DMS114 treated with DMSO at 0.1 percent for 48 hours (cell line): Measurements from ENCODE around the gene ORM2.

Source experiments
- DNase-seq: peaks from one replicate; lab custom pipeline; 2025; ENCODE audit not compliant: unreplicated experiment; lab: John Stamatoyannopoulos, UW

The ORM2 gene

DNA sequence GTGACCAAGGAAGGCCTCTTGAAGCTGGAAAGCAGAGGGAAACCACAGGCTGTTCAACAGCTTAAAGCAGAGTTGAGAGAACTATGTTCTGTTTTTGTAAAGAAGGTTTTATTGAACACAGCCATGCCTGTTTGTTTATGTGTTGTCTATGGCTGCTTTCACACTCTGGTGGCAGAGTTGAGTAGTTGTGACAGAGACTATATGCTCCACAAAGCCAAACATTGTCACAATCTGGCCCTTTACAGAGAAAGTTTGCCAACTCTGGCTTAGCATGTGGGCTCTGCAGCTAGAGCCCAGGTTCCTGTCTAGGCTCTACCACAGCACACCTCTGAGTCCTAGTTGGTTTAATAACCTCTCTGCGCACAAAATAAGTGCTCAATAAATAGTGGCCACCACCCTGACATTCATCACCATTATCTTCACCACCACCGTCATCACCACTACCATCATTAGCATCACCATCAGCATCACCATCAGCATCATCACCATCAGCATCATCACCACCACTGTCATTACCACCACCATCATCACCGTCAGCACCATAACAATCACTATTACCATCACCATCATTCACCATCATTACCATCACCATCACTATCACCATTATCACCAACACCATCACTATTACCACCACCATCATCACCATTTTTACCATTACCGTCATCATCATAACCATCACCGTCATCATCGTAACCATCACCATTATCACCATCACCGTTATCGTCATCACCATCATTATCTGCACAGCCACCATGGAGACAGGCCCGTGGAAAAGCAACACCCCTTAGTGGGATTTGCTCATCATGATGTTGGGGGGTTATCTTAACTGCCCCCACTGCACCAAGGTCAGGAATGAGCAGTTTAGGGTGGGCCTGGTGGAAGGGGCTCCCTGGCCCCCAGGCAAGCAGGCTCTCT is 39.8 kb downstream of the ORM2 start:
- no peak for DNase-seq

DNA sequence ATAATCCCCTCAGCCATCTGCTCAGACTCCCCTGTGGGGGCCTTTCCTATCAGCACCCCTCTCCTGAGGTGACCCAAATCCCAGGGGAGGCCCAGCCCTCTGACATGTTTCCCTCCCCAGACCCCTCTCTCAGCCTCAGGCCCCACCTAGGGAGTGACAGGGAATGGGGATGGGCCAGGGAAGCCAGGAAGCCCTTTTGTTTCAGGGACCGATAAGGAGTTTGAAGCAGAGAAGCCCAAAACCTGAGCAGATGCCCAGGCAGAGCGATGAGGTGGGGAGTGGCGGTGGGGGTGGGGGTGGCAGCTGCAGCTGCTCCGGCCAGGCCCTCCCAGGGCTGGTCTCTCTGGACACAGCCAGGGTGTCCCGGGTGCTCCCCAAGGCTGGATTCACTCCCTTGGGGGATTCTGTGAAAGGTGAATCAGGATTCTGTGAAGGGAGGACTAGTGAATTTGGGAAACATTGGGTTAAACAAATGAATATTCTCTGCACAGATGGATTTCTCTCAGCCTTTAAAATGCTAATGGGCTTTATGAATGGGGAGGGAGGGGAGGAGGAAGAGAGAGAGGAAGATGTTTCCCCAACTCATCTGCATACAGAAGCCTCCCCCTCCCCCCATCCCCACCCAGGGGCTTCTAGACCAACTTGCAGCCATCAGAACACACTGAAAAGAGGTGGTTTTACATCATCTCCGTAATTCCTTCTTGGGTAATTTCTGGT is 40.7 kb downstream of the ORM2 start:
- DNase-seq = no peak

DNA sequence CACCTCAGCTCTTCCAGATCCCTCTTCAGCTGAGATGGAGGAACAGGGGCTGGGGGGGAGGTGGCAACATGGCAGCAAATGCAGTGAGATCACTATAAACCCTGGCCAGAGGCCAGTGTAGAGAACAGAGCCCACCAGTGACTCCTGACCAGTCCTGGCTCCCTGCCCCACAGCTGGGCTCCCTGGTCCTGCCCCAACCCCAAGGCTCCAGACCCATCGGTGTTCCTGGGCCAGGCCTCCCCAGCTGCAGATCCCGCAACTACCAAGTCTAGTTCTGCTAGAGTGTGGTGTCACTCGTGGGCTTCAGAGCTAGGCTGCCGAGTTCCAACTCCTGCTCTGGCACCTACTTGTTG is 41.3 kb downstream of the ORM2 start:
- DNase-seq = no peak

DNA sequence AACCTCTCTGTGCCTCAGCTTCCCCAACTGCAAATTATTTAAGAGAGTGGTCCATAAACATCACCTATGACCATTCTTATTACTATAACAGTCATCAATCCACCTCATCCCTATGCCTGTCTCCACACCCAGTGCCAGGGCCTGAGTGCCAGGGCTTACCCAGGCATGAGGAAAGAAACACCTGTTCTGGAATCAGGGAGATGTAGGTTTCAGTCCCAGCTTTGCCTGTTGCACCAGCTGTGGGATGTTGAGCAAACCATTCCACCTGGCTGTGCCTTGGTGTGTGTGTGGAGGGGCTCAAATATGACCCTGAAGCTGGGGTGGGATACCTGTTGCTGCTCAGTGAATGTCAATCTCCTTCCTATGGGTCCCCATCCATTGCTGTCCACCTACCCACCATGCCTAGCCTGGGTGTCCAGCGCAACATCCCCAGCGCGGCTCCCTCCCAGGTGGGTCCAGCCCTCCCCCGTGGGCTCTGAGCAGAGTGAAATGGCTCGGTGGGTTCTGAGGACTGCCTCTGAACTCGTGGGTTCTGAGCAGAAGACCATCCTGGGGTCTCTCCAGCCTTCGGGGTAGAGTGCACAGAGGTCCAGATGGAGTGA is 41.8 kb downstream of the ORM2 start:
- DNase-seq = no peak

DNA sequence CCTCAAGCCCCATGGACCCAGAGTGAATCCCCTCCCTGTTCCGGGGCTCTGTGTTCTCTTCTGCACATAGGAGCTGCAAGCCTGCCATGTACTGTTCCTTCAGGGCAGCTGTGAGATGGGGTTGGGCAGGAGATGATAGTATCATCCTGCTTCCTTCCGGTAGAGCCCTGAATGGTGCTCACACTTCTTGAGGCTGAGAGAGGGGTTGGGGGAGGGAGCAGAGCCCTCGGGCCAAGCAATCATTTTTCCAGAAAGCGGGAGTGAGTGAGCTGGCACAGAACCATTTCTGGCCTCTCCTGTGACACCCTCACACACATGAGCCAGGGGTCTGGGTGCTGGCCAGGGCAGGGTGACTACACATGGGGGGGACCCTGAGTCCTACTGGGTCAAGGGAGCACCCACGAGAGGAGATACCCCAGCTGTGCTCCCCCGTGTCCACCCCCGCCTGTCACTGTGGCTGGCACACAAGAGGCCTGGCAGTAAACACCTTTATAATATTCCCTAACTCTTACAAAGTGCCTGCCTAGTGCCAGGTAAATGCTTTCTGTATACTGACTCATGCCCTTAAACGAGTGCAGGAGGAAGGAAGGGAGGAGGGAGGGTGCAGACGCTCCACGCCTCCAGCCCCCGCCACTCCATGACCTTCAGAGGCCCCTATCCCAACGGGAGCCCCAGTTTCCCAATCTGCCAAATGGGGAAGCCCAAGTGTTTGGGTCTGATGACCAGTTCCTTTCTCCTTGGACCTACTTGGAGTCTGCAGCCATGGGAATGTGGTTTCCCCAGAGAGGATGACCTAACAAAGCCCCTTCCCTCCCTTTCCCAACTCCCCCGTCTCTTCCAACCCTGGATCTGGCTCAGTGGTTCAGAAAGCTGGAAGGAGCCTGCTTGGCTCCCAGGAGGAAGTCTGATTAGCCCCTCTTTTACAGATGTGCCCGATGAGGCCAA is 42.6 kb downstream of the ORM2 start:
- DNase-seq = no peak

DNA sequence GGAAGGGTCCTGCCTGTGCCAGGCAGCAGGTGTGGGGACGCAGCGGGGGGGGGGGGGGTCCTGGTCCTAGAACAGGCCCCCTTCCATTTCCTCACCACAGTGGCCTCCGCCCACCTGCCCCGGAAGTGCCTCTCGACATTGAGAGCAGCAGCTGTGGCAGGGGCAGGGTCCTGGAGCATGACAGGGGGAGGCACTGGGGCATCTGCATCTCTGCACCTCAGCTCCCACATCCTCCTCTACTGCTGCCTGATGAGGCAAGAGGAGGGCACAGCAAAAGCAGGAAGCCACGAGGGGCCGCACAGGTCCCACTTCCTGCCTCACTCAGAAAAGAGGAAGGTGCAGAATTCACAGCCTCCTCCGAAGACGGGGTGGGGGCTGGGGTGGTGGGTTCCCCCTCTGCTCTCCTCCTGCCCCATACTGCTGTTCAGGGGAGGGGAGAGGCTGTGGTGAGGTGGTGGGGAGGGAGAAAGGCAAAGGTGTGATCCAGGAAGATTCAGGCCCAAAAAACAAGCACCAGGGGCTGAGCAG is 43.3 kb downstream of the ORM2 start:
- DNase-seq = no peak

DNA sequence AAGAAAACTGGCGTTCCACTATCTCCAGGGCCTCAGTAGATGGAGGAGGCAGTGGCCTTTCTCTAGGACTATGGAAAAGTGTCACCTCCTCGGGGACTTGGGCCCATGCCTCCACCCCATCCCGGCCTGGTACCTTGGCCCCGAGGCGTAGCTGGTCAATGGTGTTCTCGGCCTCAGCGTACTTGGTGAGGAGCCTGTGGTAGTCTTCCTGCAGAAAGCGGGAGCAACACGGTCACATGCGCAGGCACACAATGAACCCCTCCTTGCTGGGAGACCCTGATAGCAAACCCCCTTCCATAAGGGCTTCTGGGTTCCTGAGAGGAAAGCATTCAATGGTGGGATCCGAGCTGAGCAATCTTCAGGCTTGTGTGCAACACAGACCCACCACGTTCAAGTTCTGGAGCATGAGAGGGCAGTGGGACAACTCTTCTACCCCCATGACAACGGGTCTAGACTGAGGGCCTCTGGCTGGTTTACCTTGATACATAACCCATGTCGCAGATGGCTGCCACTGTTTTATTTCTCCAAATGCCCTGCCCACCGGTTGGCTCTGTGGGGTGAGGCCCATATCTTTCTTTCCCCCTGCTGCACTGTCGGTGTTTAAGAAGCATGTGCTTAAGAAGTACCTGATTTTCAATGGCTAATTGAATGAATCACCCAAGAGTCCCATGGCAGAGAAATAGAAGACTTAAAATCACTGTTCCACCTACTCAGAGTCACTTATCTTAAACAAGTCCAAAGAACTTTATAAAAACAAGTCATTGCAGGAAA is 44.5 kb downstream of the ORM2 start:
- DNase-seq = no peak

DNA sequence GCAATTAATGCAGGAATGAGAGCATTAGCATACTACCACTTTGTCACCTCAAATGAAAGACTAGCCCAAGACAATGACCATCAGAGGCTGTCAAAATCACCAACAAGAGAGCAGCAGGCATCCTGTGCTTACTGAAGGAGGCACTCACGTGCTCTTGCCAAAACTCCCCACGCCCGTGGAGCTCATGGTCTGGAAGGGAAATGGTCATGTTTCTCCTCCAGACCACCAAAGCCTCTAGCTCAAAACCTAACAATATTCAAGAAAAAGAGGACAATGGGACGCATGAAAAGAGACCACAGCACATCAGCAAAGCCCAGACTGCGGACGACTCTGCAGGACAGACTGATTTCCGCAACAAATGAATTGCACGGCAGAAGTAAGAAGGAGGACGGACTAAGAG is 45.3 kb downstream of the ORM2 start:
- no peak for DNase-seq

DNA sequence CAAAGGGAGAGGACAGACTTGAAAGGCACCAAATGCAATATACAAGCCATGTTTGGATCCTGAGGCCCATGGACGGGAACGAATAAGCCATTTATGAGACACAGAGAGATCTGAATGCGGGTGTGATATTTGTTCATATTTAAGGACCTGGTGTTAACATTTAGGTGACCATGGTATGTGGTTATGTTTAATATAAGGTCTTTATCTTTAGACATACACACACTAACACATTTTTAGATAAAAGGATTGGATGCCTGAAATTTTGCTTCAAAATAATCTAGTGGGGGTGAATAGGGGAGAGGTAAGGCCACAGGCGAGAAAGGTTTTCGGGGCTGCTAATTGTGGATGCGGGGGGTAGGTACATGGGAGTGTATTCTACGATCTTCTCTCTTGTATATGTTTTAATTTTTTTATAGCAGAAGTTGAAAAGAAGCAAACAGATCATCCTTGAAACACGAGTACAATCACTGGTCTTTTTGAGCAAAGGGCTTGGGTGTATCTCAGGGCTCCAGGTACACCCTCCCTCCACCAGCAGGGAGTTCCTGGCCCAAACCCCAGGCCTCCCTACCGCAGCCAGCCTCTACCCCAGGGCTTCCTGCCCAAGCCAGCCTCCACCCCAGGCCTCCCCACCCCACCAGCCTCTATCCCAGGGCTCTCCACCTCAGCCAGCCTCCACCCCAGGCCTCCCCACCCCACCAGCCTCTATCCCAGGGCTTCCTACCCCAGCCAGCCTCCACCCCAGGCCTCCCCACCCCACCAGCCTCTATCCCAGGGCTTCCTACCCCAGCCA is 45.9 kb downstream of the ORM2 start:
- no peak for DNase-seq

DNA sequence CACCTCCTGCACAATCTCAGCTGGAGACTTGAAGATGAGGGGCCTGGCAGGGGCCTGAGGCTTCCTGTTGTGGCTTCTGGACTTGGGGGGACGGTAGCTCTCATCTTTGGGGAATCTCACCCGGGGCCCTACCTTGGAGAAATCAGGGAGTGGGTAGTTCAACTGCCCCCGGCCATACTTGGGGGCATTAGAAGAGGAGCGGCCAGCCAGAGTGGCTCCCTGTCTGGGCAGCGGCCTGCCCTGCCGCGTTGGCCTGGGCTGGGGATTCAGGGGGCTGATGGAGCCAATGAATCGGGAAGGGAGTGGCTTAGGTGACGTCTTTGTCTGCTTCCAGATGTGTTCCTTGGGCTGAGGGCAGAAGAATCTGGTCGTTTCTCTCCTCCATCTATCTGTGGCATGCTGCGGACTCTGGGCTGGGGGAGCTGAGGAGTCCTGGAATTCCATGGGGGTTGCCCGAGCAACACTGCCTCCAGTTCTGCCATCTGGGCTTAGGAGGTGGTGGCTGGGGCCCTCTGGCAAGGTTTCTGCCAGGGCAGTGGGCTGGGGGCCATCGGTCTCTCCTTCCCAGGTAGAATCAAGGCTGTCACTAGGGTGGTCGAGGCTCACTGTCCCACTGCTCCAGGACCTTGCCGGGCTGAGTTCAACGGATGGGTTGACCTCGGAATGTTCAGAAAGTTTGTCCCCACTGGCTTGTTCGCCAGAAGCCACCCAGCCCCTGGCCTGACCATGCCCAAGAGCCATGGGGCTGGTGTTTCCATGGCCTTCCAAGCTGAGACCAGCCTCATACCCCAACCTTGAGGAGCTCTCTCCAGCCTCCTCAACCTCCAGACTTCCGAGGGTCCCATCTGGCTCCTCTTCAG is 47.1 kb downstream of the ORM2 start:
- no peak for DNase-seq

DNA sequence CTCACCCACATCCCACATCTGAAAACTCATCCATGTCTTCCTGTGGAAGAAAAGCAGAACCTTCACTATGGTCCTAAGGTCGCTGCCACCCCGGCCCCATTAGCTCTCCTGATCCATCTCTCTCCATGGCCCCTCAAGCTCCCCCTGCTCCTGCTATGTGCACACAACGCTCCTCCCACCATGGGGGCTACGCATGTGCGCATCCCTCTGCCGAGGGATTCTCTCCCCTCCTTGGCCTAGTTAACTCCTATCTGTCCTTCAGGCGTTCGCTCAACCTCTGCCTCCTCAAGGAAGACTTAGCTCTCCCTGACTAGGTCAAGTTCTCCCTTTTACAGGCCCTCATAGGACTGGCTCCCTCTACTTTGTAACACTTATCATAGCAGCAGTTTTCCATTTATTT is 48.3 kb downstream of the ORM2 start:
- DNase-seq = no peak

DNA sequence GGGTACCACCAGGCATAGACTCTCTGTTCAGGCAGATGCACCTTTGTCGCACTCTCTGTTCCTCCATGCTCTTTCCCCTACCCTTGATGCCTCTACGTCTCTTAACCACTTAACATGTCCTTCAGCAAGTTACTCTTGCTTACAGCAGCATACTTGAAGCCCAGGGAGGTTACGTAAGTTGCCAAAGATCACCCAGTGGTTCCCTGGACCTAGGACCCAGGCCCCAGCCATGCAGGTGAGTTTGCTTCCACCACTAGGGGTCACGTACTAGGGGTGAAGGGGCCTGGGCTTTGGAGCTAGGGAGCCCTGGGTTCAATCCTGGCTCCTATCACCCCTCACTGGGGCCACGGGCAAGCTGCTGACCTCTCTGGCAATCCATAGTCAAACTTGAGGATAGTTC is 49.2 kb downstream of the ORM2 start:
- no peak for DNase-seq
